Keratinocyte (primary cell): ENCODE measurements around the gene OR2F2.

ENCODE experiments used
- EZH2 ChIP-seq: IDR thresholded peaks from one replicate; pipeline ENCODE4 v1.6.1; 2012; ENCODE audit warnings: inconsistent platforms, mild to moderate bottlenecking, low read length, moderate library complexity
- TF ChIP-seq, protein P1 (sequence below), 3 experiments: IDR thresholded peaks in 1 of 3; conservative IDR thresholded peaks in 1 of 3; optimal IDR thresholded peaks in 1 of 3; 2 replicates in 2 of 3; 3 replicates in 1 of 3; pipeline versions ENCODE3 to v1.5.1; 2011; ENCODE audit warnings: low read length in 3 of 3, mild to moderate bottlenecking in 3 of 3, moderate library complexity in 2 of 3, control low read depth in 1 of 3, inconsistent platforms in 1 of 3; ENCODE audit not compliant: insufficient read depth in 2 of 3; ENCODE audit errors: extremely low read depth in 1 of 3

DNA sequence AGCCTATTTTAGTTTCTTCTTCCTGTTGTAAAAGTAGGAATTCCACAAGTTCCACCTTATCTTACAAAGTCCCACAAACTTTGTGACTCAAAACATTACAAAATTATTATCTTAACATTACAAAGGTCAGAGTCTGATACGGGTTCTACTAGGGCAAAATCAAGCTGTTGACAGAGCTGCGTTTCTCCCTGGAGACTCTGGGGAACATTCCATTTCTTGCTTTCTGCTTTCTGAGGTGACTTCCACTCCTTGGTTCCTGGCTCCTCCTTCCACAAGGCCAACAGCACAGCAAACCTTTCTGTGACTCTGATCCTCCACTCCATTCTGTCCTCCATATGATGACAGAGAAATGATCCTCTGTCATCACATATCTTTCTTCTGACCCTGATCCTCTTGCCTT, 30.2 kb downstream of the OR2F2 start:
- TF ChIP-seq, protein P1, sequence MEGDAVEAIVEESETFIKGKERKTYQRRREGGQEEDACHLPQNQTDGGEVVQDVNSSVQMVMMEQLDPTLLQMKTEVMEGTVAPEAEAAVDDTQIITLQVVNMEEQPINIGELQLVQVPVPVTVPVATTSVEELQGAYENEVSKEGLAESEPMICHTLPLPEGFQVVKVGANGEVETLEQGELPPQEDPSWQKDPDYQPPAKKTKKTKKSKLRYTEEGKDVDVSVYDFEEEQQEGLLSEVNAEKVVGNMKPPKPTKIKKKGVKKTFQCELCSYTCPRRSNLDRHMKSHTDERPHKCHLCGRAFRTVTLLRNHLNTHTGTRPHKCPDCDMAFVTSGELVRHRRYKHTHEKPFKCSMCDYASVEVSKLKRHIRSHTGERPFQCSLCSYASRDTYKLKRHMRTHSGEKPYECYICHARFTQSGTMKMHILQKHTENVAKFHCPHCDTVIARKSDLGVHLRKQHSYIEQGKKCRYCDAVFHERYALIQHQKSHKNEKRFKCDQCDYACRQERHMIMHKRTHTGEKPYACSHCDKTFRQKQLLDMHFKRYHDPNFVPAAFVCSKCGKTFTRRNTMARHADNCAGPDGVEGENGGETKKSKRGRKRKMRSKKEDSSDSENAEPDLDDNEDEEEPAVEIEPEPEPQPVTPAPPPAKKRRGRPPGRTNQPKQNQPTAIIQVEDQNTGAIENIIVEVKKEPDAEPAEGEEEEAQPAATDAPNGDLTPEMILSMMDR (optimal IDR thresholded peaks at IDR 0.05 in 1 of 3, IDR thresholded peaks at IDR 0.05 in 1 of 3, conservative IDR thresholded peaks at IDR 0.05 in 1 of 3; ENCODE audit: extremely low read depth in 1 of 3, insufficient read depth in 2 of 3, low read length in 3 of 3) = no peak
- no peak for TF ChIP-seq EZH2
